Renal cortex interstitium (tissue), 11 donors: ENCODE data around the gene IQUB. TPM values are rescaled to one million over a fixed set of nuclear protein-coding genes. Genes with fewer than 3 reads are reported as not detected.
"Not testable (repeated sequence)": the region's sequence is repeated elsewhere in the genome, so short reads cannot be mapped to it uniquely, and the experiment has no call there.

ENCODE experiments used
- DNase-seq, 11 donors: peaks; one replicate each; pipeline ENCODE4 v3.0.0-alpha.2; 2013; ENCODE audit warnings: low read depth in 9 of 11, low spot score in 4 of 11; ENCODE audit errors: extremely low read depth in 1 of 11
- polyA plus RNA-seq, 3 donors: library from polyadenylated mRNA; unstranded; fragments of 120-200 nt; gene quantifications; one replicate each; pipeline ENCODE4 v1.2.1, GENCODE V29; 2013; ENCODE audit not compliant: insufficient read length in 3 of 3

The IQUB gene
- polyA plus RNA-seq, 3 donors: 5.0 to 7.5 (median 7.3) TPM

GRCh38 chr7:123437447-123437995 is 96.9 kb downstream of the IQUB start:
- DNase-seq: no peak

- no peak for DNase-seq
Observed at GRCh38 chr7:123435080-123435700, 99.2 kb downstream of the IQUB start.

GRCh38 chr7:123433665-123434064 is 100.7 kb downstream of the IQUB start:
- no peak for DNase-seq

GRCh38 chr7:123432601-123433000 is 101.8 kb downstream of the IQUB start:
- DNase-seq: no peak

GRCh38 chr7:123431075-123431614 is 103.2 kb downstream of the IQUB start:
- no peak for DNase-seq

- DNase-seq: no peak
Observed at GRCh38 chr7:123425246-123425645, 109.1 kb downstream of the IQUB start.

- DNase-seq: no peak
Observed at GRCh38 chr7:123424463-123424862, 109.9 kb downstream of the IQUB start.

- no peak for DNase-seq
Observed at GRCh38 chr7:123423622-123424021, 110.8 kb downstream of the IQUB start.

- DNase-seq: no peak
Observed at GRCh38 chr7:123417580-123417979, 116.8 kb downstream of the IQUB start.

- DNase-seq: no peak
Observed at GRCh38 chr7:123415625-123416024, 118.8 kb downstream of the IQUB start.

GRCh38 chr7:123410273-123410904 is 124.0 kb downstream of the IQUB start:
- DNase-seq: peak; percentile 44 to 82 (median 66)

GRCh38 chr7:123407951-123408350 is 126.4 kb downstream of the IQUB start:
- DNase-seq: not testable (repeated sequence)

Other genes starting within 250 kb of the IQUB start
- gene NDUFA5, start 23.2 kb upstream of the IQUB start, polyA plus RNA-seq: 100 to 1,000 TPM; 189 to 243 (median 204) TPM
- 1 to 10 TPM; 1.7 to 2.8 (median 2.1) TPM for gene ASB15, start 67.2 kb upstream of the IQUB start, polyA plus RNA-seq
- under 1 TPM in 1 of 3 donors, not detected in 2; 0.06 TPM for gene LMOD2, start 121.3 kb upstream of the IQUB start, polyA plus RNA-seq
- gene WASL, start 214.4 kb upstream of the IQUB start, polyA plus RNA-seq: 10 to 100 TPM; 71.2 to 85.8 (median 76.4) TPM